Neural progenitor cell (in vitro differentiated cells): ENCODE data around the gene LPP. TPM values are rescaled to one million over a fixed set of nuclear protein-coding genes. Genes with fewer than 3 reads are reported as not detected.
"Not testable (repeated sequence)": the region's sequence is repeated elsewhere in the genome, so short reads cannot be mapped to it uniquely, and the experiment has no call there.

Experiments used
- DNase-seq: peaks from one replicate; pipeline ENCODE4 v3.0.0-alpha.2; 2016; ENCODE audit warnings: low spot score
- H2AFZ ChIP-seq: fragments of 200-600 bp; sonication (generic); replicated peaks from 2 replicates; pipeline ENCODE4 v1.6.1; 2016; ENCODE audit warnings: antibody characterized with exemption
- H3F3A ChIP-seq: fragments of 200-600 bp; sonication (generic); 2 replicates; pipeline ENCODE4 v1.6.1; 2016; ENCODE audit warnings: antibody characterized with exemption, low read depth
- H3K27ac ChIP-seq: fragments of 200-600 bp; sonication (generic); 2 replicates; pipeline ENCODE4 v1.5.1; 2016; ENCODE audit warnings: mild to moderate bottlenecking
- H3K27me3 ChIP-seq: fragments of 200-600 bp; sonication (generic); 2 replicates; pipeline ENCODE4 v1.6.1; 2016; ENCODE audit warnings: mild to moderate bottlenecking, moderate library complexity
- H3K36me3 ChIP-seq: fragments of 200-600 bp; sonication (generic); 2 replicates; pipeline ENCODE4 v1.5.1; 2016
- H3K4me1 ChIP-seq: fragments of 200-600 bp; sonication (generic); 2 replicates; pipeline ENCODE4 v1.6.1; 2016; ENCODE audit warnings: mixed run types
- H3K4me2 ChIP-seq: fragments of 200-600 bp; sonication (generic); 2 replicates; pipeline ENCODE4 v1.6.1; 2016
- H3K4me3 ChIP-seq: fragments of 200-600 bp; sonication (generic); 2 replicates; pipeline ENCODE4 v1.5.1; 2016
- H3K79me2 ChIP-seq: fragments of 200-600 bp; sonication (generic); 2 replicates; pipeline ENCODE4 v1.6.1; 2016; ENCODE audit warnings: low read depth
- H3K9ac ChIP-seq: fragments of 200-600 bp; sonication (generic); 2 replicates; pipeline ENCODE4 v1.6.1; 2016
- H3K9me3 ChIP-seq: fragments of 200-600 bp; sonication (generic); 2 replicates; pipeline ENCODE4 v1.5.1; 2016; ENCODE audit warnings: low read depth
- H4K20me1 ChIP-seq: fragments of 200-600 bp; sonication (generic); 2 replicates; pipeline ENCODE4 v1.6.1; 2016; ENCODE audit warnings: low read depth
- H3K27ac Mint-ChIP-seq: 3 replicates; pipeline ENCODE4 v1.8.0; 2021; ENCODE audit warnings: mixed read lengths
- H3K27me3 Mint-ChIP-seq: 2 replicates; pipeline ENCODE4 v1.8.0; 2022; ENCODE audit warnings: low read depth, mild to moderate bottlenecking, inconsistent platforms, moderate library complexity, mixed read lengths; ENCODE audit not compliant: insufficient read depth
- H3K36me3 Mint-ChIP-seq: 3 replicates; pipeline ENCODE4 v1.8.0; 2021; ENCODE audit warnings: mixed read lengths
- H3K4me1 Mint-ChIP-seq: 3 replicates; pipeline ENCODE4 v1.8.0; 2021; ENCODE audit warnings: mixed read lengths
- H3K4me3 Mint-ChIP-seq: 3 replicates; pipeline ENCODE4 v1.8.0; 2021; ENCODE audit warnings: mild to moderate bottlenecking, moderate library complexity, mixed read lengths
- H3K9me3 Mint-ChIP-seq: 3 replicates; pipeline ENCODE4 v1.8.0; 2020; ENCODE audit warnings: mixed read lengths
- CTCF ChIP-seq: fragments of 200-600 bp; sonication (generic); IDR thresholded peaks from 2 replicates; pipeline ENCODE4 v1.5.1; 2017; ENCODE audit warnings: antibody characterized with exemption, mild to moderate bottlenecking
- EZH2 ChIP-seq: fragments of 200-600 bp; sonication (generic); IDR thresholded peaks from 2 replicates; pipeline ENCODE4 v1.6.1; 2017; ENCODE audit warnings: antibody characterized with exemption, mild to moderate bottlenecking, moderate library complexity
- EZH2phosphoT487 ChIP-seq: fragments of 200-600 bp; sonication (generic); IDR thresholded peaks from 2 replicates; pipeline ENCODE4 v1.6.1; 2017; ENCODE audit warnings: antibody characterized with exemption
- total RNA-seq: library from RNA; depleted of rRNA; stranded (reverse); fragments of >200 nt; gene quantifications from 2 replicates; pipeline ENCODE4 v1.2.3, GENCODE V29; 2015; ENCODE audit warnings: low replicate concordance

Gene LPP
- total RNA-seq, 1 donor from 2014 or later, result 18.9 TPM

DNA sequence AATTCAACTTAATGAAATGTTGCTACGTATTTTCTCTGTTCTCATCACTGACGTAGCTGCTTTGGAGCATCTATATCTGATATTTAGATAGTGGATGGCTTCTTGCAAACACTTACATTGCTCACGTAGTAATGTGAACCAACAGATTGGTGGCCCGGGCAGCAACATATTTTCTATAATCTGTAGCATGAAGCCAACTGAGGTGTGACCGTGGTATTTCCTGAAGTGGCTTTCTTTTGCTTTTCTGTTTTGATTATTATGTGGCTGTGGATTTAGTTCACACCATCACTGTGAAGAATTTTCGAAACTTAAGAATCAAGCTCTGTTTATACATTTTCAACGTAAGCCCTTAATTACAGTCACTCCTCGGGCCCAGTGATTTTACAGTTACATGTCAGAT is 288.5 kb downstream of the LPP start:
- H3F3A ChIP-seq, result no peaks in the 10 kb centered on the region
- TF ChIP-seq CTCF (no peak), EZH2 (no peak), EZH2phosphoT487 (no peak)
- no peak overlapping the region for H3K27ac ChIP-seq
- H3K79me2 ChIP-seq, result no peaks in the 10 kb centered on the region
- Mint-ChIP-seq H3K27me3 (no peaks in the 10 kb centered on the region), H3K4me3 (no peak overlapping the region), H3K27ac (no peak overlapping the region), H3K4me1 (peaks cover 7% of the 10 kb centered on the region), H3K9me3 (peaks cover 4% of the 10 kb centered on the region), H3K36me3 (peaks cover 4% of the 10 kb centered on the region)
- H4K20me1 ChIP-seq, result no peaks in the 10 kb centered on the region
- H3K4me2 ChIP-seq, result no peak overlapping the region
- no peaks in the 10 kb centered on the region for H3K27me3 ChIP-seq
- no peaks in the 10 kb centered on the region for H3K9me3 ChIP-seq
- H3K4me3 ChIP-seq, result no peak overlapping the region
- no peak overlapping the region for H3K9ac ChIP-seq
- no peak for DNase-seq
- no peaks in the 10 kb centered on the region for H3K4me1 ChIP-seq
- H2AFZ ChIP-seq, result no peak overlapping the region
- no peaks in the 10 kb centered on the region for H3K36me3 ChIP-seq

DNA sequence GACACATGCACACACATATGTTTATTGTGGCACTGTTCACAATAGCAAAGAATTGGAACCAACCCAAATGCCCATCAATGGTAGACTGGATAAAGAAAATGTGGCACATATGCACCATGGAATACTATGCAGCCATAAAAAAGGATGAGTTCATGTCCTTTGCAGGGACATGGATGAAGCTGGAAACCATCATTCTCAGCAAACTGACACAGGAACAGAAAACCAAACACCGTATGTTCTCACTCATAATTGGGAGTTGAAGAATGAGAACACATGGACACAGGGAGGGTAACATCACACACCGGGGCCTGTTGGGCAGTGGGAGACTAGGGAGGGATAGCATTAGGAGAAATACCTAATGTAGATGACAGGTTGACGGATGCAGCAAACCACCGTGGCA is 291.2 kb downstream of the LPP start:
- not testable (repeated sequence) for H3K9me3 Mint-ChIP-seq, H3K9me3 ChIP-seq, H3K36me3 Mint-ChIP-seq, H3K4me3 ChIP-seq, H3K4me3 Mint-ChIP-seq, H4K20me1 ChIP-seq, DNase-seq, H3K4me1 Mint-ChIP-seq, H3K4me1 ChIP-seq, H3K9ac ChIP-seq, H3K27ac Mint-ChIP-seq, H3K27me3 Mint-ChIP-seq, H3F3A ChIP-seq, H3K27ac ChIP-seq, H3K36me3 ChIP-seq, H2AFZ ChIP-seq, H3K79me2 ChIP-seq, H3K4me2 ChIP-seq, H3K27me3 ChIP-seq

- H3K9me3 ChIP-seq, result no peaks in the 10 kb centered on the region
- no peaks in the 10 kb centered on the region for H3K4me1 ChIP-seq
- no peaks in the 10 kb centered on the region for H3F3A ChIP-seq
- H2AFZ ChIP-seq, result no peak overlapping the region
- H3K27ac ChIP-seq, result no peak overlapping the region
- H3K27me3 ChIP-seq, result no peaks in the 10 kb centered on the region
- Mint-ChIP-seq H3K27ac (no peak overlapping the region), H3K27me3 (no peaks in the 10 kb centered on the region), H3K4me1 (peaks cover 1% of the 10 kb centered on the region), H3K36me3 (peaks cover 4% of the 10 kb centered on the region), H3K9me3 (peaks cover 4% of the 10 kb centered on the region), H3K4me3 (no peak overlapping the region)
- H4K20me1 ChIP-seq, result no peaks in the 10 kb centered on the region
- H3K79me2 ChIP-seq, result no peaks in the 10 kb centered on the region
- no peaks in the 10 kb centered on the region for H3K36me3 ChIP-seq
- H3K4me2 ChIP-seq, result no peak overlapping the region
- TF ChIP-seq EZH2phosphoT487, result no peak
- TF ChIP-seq CTCF, result no peak
- TF ChIP-seq EZH2, result no peak
- H3K9ac ChIP-seq, result no peak overlapping the region
- DNase-seq, result no peak
- H3K4me3 ChIP-seq, result no peak overlapping the region
Observed at GRCh38 chr3:188446014-188446413, 292.1 kb downstream of the LPP start.

DNA sequence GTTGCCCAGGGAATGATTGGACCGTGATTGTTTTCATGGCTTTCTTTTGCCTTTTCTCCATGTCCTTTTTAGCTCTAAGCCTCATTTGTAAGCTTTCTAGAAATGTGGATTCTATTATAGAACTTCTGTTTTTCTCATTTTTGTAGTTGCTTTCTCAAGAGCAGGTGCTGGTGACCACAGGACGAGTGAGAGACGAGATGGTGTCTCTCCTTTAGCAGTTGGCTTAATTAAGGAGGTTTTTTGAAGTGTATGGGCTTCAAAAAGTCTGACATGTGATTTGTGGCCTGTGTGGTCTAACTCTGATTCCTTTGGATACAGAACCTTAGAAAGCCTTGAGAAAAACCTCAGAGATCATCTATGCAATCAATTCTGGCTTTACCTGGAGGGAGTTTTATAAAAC is 292.8 kb downstream of the LPP start:
- Mint-ChIP-seq H3K4me1 (peaks cover 4% of the 10 kb centered on the region), H3K36me3 (peaks cover 3% of the 10 kb centered on the region), H3K9me3 (peaks cover 4% of the 10 kb centered on the region), H3K27ac (no peak overlapping the region), H3K27me3 (no peaks in the 10 kb centered on the region), H3K4me3 (no peak overlapping the region)
- TF ChIP-seq CTCF (no peak), EZH2phosphoT487 (no peak), EZH2 (no peak)
- no peaks in the 10 kb centered on the region for H3K27me3 ChIP-seq
- no peaks in the 10 kb centered on the region for H3K79me2 ChIP-seq
- no peak for DNase-seq
- H3K4me3 ChIP-seq, result no peak overlapping the region
- H3K36me3 ChIP-seq, result no peaks in the 10 kb centered on the region
- no peaks in the 10 kb centered on the region for H4K20me1 ChIP-seq
- no peak overlapping the region for H3K4me2 ChIP-seq
- no peaks in the 10 kb centered on the region for H3K9me3 ChIP-seq
- H3K9ac ChIP-seq, result no peak overlapping the region
- no peak overlapping the region for H3K27ac ChIP-seq
- H3F3A ChIP-seq, result no peaks in the 10 kb centered on the region
- no peak overlapping the region for H2AFZ ChIP-seq
- no peaks in the 10 kb centered on the region for H3K4me1 ChIP-seq
